ENCODE data around the gene MAGI3. TPM values are rescaled to one million over a fixed set of nuclear protein-coding genes. Genes with fewer than 3 reads are reported as not detected.

The MAGI3 gene
- total RNA-seq, 4 donors from 2014 or later, result 2.8 to 4.1 (median 4.0) TPM

DNA sequence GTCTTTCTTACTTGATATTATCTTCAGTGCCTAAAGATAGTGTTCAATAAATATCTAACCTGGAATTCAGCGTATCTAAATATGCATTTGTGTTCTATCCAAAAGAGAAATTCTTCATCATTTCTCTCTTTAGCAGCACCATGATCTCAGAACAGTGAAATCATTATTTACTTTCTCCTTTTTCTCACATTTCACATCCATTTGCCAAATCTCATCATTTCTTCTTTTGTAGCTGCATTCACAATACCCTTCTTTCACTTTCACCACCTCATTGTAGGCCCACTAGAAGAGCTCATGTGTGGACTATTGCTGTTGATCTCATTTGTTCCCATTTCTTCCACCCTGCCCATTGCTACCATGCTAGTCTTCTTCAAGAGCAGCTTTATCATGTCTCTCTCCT lies 191.0 kb downstream of the MAGI3 start:
- intact Hi-C loops (cut with DNase I; ENCODE audit: low total_unique reads) (no loop called here), in situ Hi-C loops (cut with MboI; ENCODE audit: low sequenced_read_pairs in 4 of 4) (no loop called here)
- TF ChIP-seq, protein P1, sequence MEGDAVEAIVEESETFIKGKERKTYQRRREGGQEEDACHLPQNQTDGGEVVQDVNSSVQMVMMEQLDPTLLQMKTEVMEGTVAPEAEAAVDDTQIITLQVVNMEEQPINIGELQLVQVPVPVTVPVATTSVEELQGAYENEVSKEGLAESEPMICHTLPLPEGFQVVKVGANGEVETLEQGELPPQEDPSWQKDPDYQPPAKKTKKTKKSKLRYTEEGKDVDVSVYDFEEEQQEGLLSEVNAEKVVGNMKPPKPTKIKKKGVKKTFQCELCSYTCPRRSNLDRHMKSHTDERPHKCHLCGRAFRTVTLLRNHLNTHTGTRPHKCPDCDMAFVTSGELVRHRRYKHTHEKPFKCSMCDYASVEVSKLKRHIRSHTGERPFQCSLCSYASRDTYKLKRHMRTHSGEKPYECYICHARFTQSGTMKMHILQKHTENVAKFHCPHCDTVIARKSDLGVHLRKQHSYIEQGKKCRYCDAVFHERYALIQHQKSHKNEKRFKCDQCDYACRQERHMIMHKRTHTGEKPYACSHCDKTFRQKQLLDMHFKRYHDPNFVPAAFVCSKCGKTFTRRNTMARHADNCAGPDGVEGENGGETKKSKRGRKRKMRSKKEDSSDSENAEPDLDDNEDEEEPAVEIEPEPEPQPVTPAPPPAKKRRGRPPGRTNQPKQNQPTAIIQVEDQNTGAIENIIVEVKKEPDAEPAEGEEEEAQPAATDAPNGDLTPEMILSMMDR (IDR thresholded peaks at IDR 0.05 in 4 of 5, conservative IDR thresholded peaks at IDR 0.05 in 1 of 5), result no peak
- TF ChIP-seq POLR2A (IDR thresholded peaks at IDR 0.05), result no peak
- no peaks in the 10 kb centered on the region for H3K4me1 ChIP-seq
- ATAC-seq, result no peak
- DNase-seq, result no peak
- H3K9me3 ChIP-seq, result no peaks in the 10 kb centered on the region
- peaks cover 0 to 4% of the 10 kb centered on the region in 2 donors for H3K36me3 ChIP-seq
- H3K27ac ChIP-seq, result no peak overlapping the region
- no peaks in the 10 kb centered on the region for H3K27me3 ChIP-seq
- H3K4me3 ChIP-seq, result no peak overlapping the region

DNA sequence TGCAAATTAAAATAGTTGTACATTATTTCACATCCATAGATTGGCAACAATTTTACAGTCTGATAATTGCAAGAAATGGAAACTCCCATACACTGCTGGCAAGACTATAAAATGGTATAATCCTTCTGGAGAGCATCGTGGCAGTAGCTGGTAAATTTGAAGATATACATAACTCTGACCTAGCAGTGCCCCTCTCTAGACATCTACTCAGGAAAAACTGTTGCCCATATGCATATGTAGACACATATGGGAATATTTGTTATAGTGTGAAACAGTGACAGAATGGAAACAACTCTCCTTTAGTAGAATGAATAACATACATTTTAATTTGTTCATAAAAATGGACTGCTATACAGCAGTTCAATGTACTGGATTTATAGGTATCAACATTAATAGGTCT lies 191.8 kb downstream of the MAGI3 start:
- Histone ChIP-seq H3K4me3 (no peak overlapping the region), H3K9me3 (no peaks in the 10 kb centered on the region), H3K4me1 (no peaks in the 10 kb centered on the region), H3K27ac (no peak overlapping the region), H3K27me3 (no peaks in the 10 kb centered on the region), H3K36me3 (peaks cover 0 to 6% of the 10 kb centered on the region in 2 donors)
- intact Hi-C loops (cut with DNase I; ENCODE audit: low total_unique reads), result no loop called here
- DNase-seq (no peak), ATAC-seq (no peak)
- in situ Hi-C loops (cut with MboI; ENCODE audit: low sequenced_read_pairs in 4 of 4), result no loop called here
- TF ChIP-seq, protein P1 (IDR thresholded peaks at IDR 0.05 in 4 of 5, conservative IDR thresholded peaks at IDR 0.05 in 1 of 5), result no peak
- TF ChIP-seq POLR2A (IDR thresholded peaks at IDR 0.05), result no peak

DNA sequence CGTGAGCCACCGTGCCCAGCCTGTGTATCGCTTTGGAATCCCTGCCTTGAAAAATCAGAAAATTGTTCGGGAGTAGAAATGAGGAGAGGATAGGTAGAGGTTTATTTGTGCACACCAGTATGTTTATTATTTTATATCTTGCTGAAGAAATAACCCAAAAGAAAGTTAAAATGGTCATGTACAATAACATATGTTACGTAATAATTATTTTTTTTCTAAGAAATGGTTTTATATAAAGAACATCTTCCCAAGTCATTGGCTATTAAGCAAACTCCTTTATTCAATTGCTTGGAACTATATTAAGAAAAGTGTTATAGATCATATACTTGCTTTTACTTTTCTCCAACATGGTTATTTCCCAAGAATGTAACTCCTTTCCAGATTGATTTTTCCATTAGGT lies 197.2 kb downstream of the MAGI3 start:
- ATAC-seq, result no peak
- Histone ChIP-seq H3K9me3 (no peaks in the 10 kb centered on the region), H3K4me3 (no peak overlapping the region), H3K4me1 (no peaks in the 10 kb centered on the region), H3K27me3 (no peaks in the 10 kb centered on the region), H3K27ac (no peak overlapping the region), H3K36me3 (peaks cover 0 to 6% of the 10 kb centered on the region in 2 donors)
- TF ChIP-seq, protein P1 (IDR thresholded peaks at IDR 0.05 in 4 of 5, conservative IDR thresholded peaks at IDR 0.05 in 1 of 5), result no peak
- no peak for TF ChIP-seq POLR2A (IDR thresholded peaks at IDR 0.05)
- DNase-seq, result no peak
- intact Hi-C loops (cut with DNase I; ENCODE audit: low total_unique reads), result no loop called here
- in situ Hi-C loops (cut with MboI; ENCODE audit: low sequenced_read_pairs in 4 of 4), result no loop called here

DNA sequence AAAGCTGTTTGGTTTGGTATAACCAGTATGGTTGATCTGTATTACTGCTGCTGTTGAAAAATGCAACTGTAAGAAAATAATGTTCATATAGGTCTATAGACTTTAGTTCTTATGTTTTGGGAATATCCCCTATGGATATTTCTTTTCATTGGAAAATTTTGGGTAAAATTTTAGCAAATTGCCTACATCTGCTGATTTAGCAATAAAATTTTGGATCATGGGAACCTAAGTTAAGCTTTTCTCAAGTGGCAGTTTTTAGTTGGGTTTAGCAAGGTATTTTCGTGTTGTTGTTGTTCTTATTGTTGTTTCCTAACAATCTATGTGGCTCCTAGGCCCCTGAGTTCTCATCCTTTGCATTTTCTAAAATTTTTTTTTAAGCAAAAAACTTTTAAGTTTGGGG lies 201.9 kb downstream of the MAGI3 start:
- H3K4me3 ChIP-seq, result no peak overlapping the region
- intact Hi-C loops (cut with DNase I; ENCODE audit: low total_unique reads), result no loop called here

More for the DNA sequence above, 201.9 kb downstream of the MAGI3 start:
- in situ Hi-C loops (cut with MboI; ENCODE audit: low sequenced_read_pairs in 4 of 4), result no loop called here
- H3K27me3 ChIP-seq, result no peaks in the 10 kb centered on the region
- H3K4me1 ChIP-seq, result no peaks in the 10 kb centered on the region
- H3K9me3 ChIP-seq, result no peaks in the 10 kb centered on the region
- no peak for DNase-seq
- no peak overlapping the region for H3K27ac ChIP-seq
- peaks cover 0 to 17% of the 10 kb centered on the region in 2 donors for H3K36me3 ChIP-seq
- TF ChIP-seq, protein P1 (IDR thresholded peaks at IDR 0.05 in 4 of 5, conservative IDR thresholded peaks at IDR 0.05 in 1 of 5), result no peak
- no peak for ATAC-seq
